ENCODE data around the gene LGALS3BP. TPM values are rescaled to one million over a fixed set of nuclear protein-coding genes. Genes with fewer than 3 reads are reported as not detected.

The LGALS3BP gene
- total RNA-seq, 2 experiments from 2014 or later: 0.88 to 1.7 TPM

DNA sequence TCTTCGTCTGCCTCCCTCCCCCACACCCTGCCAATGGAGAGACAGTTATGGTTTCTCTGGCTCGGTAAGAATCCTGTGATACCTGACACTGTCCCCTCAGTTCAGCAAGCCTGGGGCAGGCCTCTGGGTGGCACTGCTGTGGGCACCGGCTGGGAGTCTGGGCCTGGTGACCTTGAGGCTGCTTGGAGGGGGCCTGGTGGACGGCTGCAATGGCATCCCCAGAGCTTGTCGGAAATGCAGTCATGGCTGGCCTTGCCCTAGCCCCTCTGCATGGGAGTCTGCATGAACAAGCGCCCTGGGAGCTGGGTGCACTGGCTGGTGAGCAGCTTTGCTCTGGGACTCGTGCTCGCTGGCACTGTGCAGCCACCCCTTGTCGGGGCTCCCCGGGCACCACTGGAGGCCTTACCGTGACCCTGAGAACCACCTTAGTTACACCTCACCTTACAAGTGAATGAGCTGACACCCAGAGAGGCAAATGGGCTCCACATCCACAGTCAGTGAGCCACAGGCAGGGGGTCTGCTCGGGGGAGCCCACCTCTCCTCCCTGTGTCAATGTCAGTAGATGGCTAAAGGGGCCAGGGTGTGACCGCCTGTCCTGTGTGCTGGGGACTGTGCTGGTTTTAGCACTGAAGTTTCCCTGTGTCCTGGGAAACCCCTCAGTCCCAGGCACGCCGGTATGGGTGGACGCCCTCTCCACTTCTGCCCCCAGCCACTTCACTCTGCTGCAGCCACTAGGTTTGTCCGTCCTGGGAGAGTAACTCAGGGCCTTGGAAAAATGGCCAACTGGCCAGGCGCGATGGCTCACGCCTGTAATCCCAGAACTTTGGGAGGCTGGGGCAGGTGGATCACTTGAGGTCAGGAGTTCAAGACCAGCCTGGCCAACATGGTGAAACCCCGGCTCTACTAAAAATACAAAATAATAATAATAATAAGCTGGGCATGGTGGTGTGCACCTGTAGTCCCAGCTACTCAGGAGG is 1.4 kb downstream of the LGALS3BP start:
- Histone ChIP-seq H3K4me2 (ENCODE audit: low read length) (no peak overlapping the region), H2AFZ (ENCODE audit: low read length) (no peak overlapping the region), H3K9me2 (ENCODE audit: insufficient read depth, low read length) (no peaks in the 10 kb centered on the region), H3K27ac (ENCODE audit: low read depth, low read length, poor library complexity, severe bottlenecking) (no peak overlapping the region), H3K4me1 (ENCODE audit: insufficient read depth, low read length, poor library complexity, severe bottlenecking) (peaks cover 10% of the 10 kb centered on the region), H3K9me3 (ENCODE audit: low read length) (no peaks in the 10 kb centered on the region), H3K79me2 (ENCODE audit: insufficient read depth, low read depth, low read length) (no peaks in the 10 kb centered on the region), H4K20me1 (ENCODE audit: insufficient read depth, low read length) (no peaks in the 10 kb centered on the region), H3K4me3 (ENCODE audit: low read depth, low read length, poor library complexity, severe bottlenecking) (no peak overlapping the region), H3K36me3 (ENCODE audit: insufficient read depth, low read length) (no peaks in the 10 kb centered on the region)
- no peak for DNase-seq (ENCODE audit: low spot score)
- POLR2A ChIA-PET: no interaction called here
- intact Hi-C loops (cut with micrococcal nuclease; ENCODE audit: unreplicated experiment): no loop called here
- TF ChIP-seq, protein P1, sequence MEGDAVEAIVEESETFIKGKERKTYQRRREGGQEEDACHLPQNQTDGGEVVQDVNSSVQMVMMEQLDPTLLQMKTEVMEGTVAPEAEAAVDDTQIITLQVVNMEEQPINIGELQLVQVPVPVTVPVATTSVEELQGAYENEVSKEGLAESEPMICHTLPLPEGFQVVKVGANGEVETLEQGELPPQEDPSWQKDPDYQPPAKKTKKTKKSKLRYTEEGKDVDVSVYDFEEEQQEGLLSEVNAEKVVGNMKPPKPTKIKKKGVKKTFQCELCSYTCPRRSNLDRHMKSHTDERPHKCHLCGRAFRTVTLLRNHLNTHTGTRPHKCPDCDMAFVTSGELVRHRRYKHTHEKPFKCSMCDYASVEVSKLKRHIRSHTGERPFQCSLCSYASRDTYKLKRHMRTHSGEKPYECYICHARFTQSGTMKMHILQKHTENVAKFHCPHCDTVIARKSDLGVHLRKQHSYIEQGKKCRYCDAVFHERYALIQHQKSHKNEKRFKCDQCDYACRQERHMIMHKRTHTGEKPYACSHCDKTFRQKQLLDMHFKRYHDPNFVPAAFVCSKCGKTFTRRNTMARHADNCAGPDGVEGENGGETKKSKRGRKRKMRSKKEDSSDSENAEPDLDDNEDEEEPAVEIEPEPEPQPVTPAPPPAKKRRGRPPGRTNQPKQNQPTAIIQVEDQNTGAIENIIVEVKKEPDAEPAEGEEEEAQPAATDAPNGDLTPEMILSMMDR (conservative IDR thresholded peaks at IDR 0.05; ENCODE audit: low read length): no peak
- no peak for TF ChIP-seq EZH2phosphoT487 (IDR thresholded peaks at IDR 0.05; ENCODE audit: borderline replicate concordance, low read depth, low read length)
- CTCF ChIA-PET (ENCODE audit: unreplicated experiment): no interaction called here
- no TSS peak for BruUV-seq (replicated peaks)

DNA sequence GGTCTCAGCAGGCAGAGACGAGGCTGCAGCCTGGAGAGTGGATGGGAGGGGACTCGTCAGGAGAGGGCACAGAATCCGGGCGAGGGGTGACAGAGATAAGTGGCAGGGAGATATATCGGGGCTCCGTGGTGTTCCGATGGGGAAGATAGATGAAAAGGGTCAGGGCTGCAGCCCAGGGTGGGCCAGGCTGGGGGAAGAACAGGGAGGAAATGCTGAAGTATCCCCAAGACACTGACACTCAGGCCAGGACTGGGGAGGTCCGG is 2.1 kb downstream of the LGALS3BP start:
- TF ChIP-seq, protein P1 (conservative IDR thresholded peaks at IDR 0.05; ENCODE audit: low read length): no peak
- TF ChIP-seq EZH2phosphoT487 (IDR thresholded peaks at IDR 0.05; ENCODE audit: borderline replicate concordance, low read depth, low read length): no peak
- Histone ChIP-seq H3K9me3 (ENCODE audit: low read length) (no peaks in the 10 kb centered on the region), H3K4me1 (ENCODE audit: insufficient read depth, low read length, poor library complexity, severe bottlenecking) (peaks cover 10% of the 10 kb centered on the region), H4K20me1 (ENCODE audit: insufficient read depth, low read length) (no peaks in the 10 kb centered on the region), H3K27ac (ENCODE audit: low read depth, low read length, poor library complexity, severe bottlenecking) (no peak overlapping the region), H3K4me3 (ENCODE audit: low read depth, low read length, poor library complexity, severe bottlenecking) (no peak overlapping the region), H3K79me2 (ENCODE audit: insufficient read depth, low read depth, low read length) (no peaks in the 10 kb centered on the region), H2AFZ (ENCODE audit: low read length) (no peak overlapping the region), H3K36me3 (ENCODE audit: insufficient read depth, low read length) (no peaks in the 10 kb centered on the region), H3K9me2 (ENCODE audit: insufficient read depth, low read length) (no peaks in the 10 kb centered on the region), H3K4me2 (ENCODE audit: low read length) (no peak overlapping the region)
- DNase-seq (ENCODE audit: low spot score): no peak
- ChIA-PET CTCF (ENCODE audit: unreplicated experiment) (no interaction called here), POLR2A (no interaction called here)
- BruUV-seq (replicated peaks): no TSS peak
- intact Hi-C loops (cut with micrococcal nuclease; ENCODE audit: unreplicated experiment): no loop called here

DNA sequence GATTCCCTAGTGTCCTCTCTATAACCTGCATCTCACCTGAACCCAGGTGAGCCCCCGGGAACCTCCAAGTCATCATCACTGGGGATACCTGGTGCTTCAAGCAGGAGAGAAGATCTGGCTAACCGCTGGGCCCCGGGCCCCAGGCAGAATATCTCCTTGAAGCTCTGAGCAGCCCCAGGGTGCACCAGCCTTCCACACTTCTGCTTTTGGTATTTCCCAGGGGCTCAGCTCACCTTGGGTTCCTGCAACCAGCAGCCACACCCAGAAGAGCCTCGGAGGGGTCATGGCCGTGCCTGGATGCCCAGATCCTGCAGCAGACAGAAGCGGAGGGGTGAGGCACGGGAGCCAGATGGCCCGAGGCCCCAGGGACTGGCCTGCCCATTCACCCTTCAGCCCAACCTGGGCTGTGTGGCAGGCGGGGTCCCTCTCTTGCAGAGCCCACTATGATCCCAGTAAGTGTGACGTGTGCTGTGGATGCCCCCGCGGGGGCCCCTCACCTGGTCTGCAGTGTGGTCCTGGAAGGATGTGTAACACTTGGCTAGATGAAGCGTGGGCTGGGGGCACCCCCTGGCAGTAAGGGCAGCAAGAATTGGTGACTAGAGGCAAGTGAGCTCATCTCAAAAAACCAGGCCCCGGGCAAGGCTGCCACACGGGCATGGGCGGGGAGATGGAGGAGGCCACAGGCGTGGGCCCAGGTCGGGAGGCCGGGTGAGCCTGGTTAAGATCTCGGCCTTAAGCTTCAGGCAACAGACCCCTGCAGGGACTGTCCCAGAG is 2.6 kb downstream of the LGALS3BP start:
- Histone ChIP-seq H3K4me1 (ENCODE audit: insufficient read depth, low read length, poor library complexity, severe bottlenecking) (peaks cover 10% of the 10 kb centered on the region), H2AFZ (ENCODE audit: low read length) (no peak overlapping the region), H3K9me3 (ENCODE audit: low read length) (no peaks in the 10 kb centered on the region), H3K27ac (ENCODE audit: low read depth, low read length, poor library complexity, severe bottlenecking) (no peak overlapping the region), H3K4me3 (ENCODE audit: low read depth, low read length, poor library complexity, severe bottlenecking) (no peak overlapping the region), H3K9me2 (ENCODE audit: insufficient read depth, low read length) (no peaks in the 10 kb centered on the region), H4K20me1 (ENCODE audit: insufficient read depth, low read length) (no peaks in the 10 kb centered on the region), H3K4me2 (ENCODE audit: low read length) (no peak overlapping the region), H3K36me3 (ENCODE audit: insufficient read depth, low read length) (no peaks in the 10 kb centered on the region), H3K79me2 (ENCODE audit: insufficient read depth, low read depth, low read length) (no peaks in the 10 kb centered on the region)
- TF ChIP-seq, protein P1 (conservative IDR thresholded peaks at IDR 0.05; ENCODE audit: low read length): no peak
- no peak for TF ChIP-seq EZH2phosphoT487 (IDR thresholded peaks at IDR 0.05; ENCODE audit: borderline replicate concordance, low read depth, low read length)
- no TSS peak for BruUV-seq (replicated peaks)
- intact Hi-C loops (cut with micrococcal nuclease; ENCODE audit: unreplicated experiment): no loop called here
- ChIA-PET CTCF (ENCODE audit: unreplicated experiment) (no interaction called here), POLR2A (no interaction called here)
- DNase-seq (ENCODE audit: low spot score): no peak

Measured in OCI-LY7 (cell line).